Mesothelial cell of epicardium (in vitro differentiated cells): ENCODE results near the gene CEP63. TPM values are rescaled to one million over a fixed set of nuclear protein-coding genes. Genes with fewer than 3 reads are reported as not detected.

Experiments
- DNase-seq, 2 experiments: peaks; one replicate each; pipeline ENCODE4 v3.0.0; 2021; ENCODE audit warnings: low spot score in 2 of 2; ENCODE audit not compliant: unreplicated experiment in 2 of 2
- H3K27ac Mint-ChIP-seq: 2 replicates; pipeline ENCODE4 v1.8.0; 2021; ENCODE audit warnings: mixed read lengths
- H3K27me3 Mint-ChIP-seq: 2 replicates; pipeline ENCODE4 v1.8.0; 2021; ENCODE audit warnings: low read depth, mixed read lengths
- H3K36me3 Mint-ChIP-seq: 2 replicates; pipeline ENCODE4 v1.8.0; 2021; ENCODE audit warnings: mixed read lengths
- H3K4me1 Mint-ChIP-seq: 2 replicates; pipeline ENCODE4 v1.8.0; 2021; ENCODE audit warnings: mixed read lengths
- H3K4me3 Mint-ChIP-seq: 2 replicates; pipeline ENCODE4 v1.8.0; 2021; ENCODE audit warnings: mild to moderate bottlenecking, moderate library complexity, mixed read lengths
- H3K9me3 Mint-ChIP-seq: 2 replicates; pipeline ENCODE4 v1.8.0; 2021; ENCODE audit warnings: mixed read lengths
- CTCF ChIP-seq: fragments of 200-600 bp; sonication (generic); IDR thresholded peaks from one replicate; pipeline ENCODE4 v1.5.0; 2021; ENCODE audit warnings: antibody characterized with exemption; ENCODE audit not compliant: unreplicated experiment
- total RNA-seq: library from RNA; stranded (reverse); gene quantifications from 3 replicates; pipeline ENCODE4 v1.2.1, GENCODE V29; 2021

CEP63 gene
- total RNA-seq, 1 donor from 2014 or later: 22.5 TPM

GRCh38 chr3:134468519-134468918 is 17.3 kb upstream of the CEP63 start:
- Mint-ChIP-seq H3K4me1 (peaks cover 42% of the 10 kb centered on the region), H3K27ac (peak overlapping the region; percentile 64)

GRCh38 chr3:134471521-134472193 is 14.2 kb upstream of the CEP63 start:
- no peak for DNase-seq
- no peak overlapping the region for H3K4me3 Mint-ChIP-seq
- no peak for TF ChIP-seq CTCF
- H3K4me1 Mint-ChIP-seq: peaks cover 28% of the 10 kb centered on the region
- H3K27me3 Mint-ChIP-seq: no peaks in the 10 kb centered on the region
- H3K9me3 Mint-ChIP-seq: no peaks in the 10 kb centered on the region
- H3K36me3 Mint-ChIP-seq: peaks cover 3% of the 10 kb centered on the region
- H3K27ac Mint-ChIP-seq: peak overlapping the region; percentile 25

More at GRCh38 chr3:134468519-134468918, 17.3 kb upstream of the CEP63 start:
- Mint-ChIP-seq H3K9me3 (no peaks in the 10 kb centered on the region), H3K4me3 (no peak overlapping the region), H3K27me3 (no peaks in the 10 kb centered on the region), H3K36me3 (no peaks in the 10 kb centered on the region)
- DNase-seq: no peak
- no peak for TF ChIP-seq CTCF

- no peak for TF ChIP-seq CTCF
- Mint-ChIP-seq H3K27me3 (no peaks in the 10 kb centered on the region), H3K4me3 (no peak overlapping the region), H3K36me3 (peaks cover 7% of the 10 kb centered on the region), H3K9me3 (no peaks in the 10 kb centered on the region), H3K27ac (no peak overlapping the region), H3K4me1 (peaks cover 30% of the 10 kb centered on the region)
- DNase-seq: no peak
Measured at GRCh38 chr3:134472831-134473230, 13.0 kb upstream of the CEP63 start.

GRCh38 chr3:134473868-134474546 is 11.8 kb upstream of the CEP63 start:
- peak; percentile 95 for TF ChIP-seq CTCF
- Mint-ChIP-seq H3K36me3 (peaks cover 15% of the 10 kb centered on the region), H3K4me1 (peaks cover 34% of the 10 kb centered on the region), H3K4me3 (no peak overlapping the region), H3K27me3 (no peaks in the 10 kb centered on the region), H3K9me3 (no peaks in the 10 kb centered on the region), H3K27ac (peak overlapping the region; percentile 76)
- peak; percentile 69 to 87 for DNase-seq

GRCh38 chr3:134474956-134475355 is 10.9 kb upstream of the CEP63 start:
- H3K27ac Mint-ChIP-seq: no peak overlapping the region
- no peak overlapping the region for H3K4me3 Mint-ChIP-seq
- no peak for DNase-seq
- peaks cover 33% of the 10 kb centered on the region for H3K4me1 Mint-ChIP-seq
- H3K27me3 Mint-ChIP-seq: no peaks in the 10 kb centered on the region
- TF ChIP-seq CTCF: no peak
- H3K9me3 Mint-ChIP-seq: no peaks in the 10 kb centered on the region
- H3K36me3 Mint-ChIP-seq: peaks cover 16% of the 10 kb centered on the region
